HG02852 (cell line): ENCODE measurements around the gene PRRC2B.

Source experiments
- ATAC-seq: cut with Tn5 transposase; IDR thresholded peaks from one replicate; pipeline ENCODE4 v1.9.1; 2021; ENCODE audit warnings: mild to moderate bottlenecking, moderate library complexity; ENCODE audit not compliant: unreplicated experiment

The PRRC2B gene

GRCh38 chr9:131406563-131407436 lies 12.9 kb downstream of the PRRC2B start:
- ATAC-seq: no peak

- no peak for ATAC-seq
Observed at GRCh38 chr9:131407717-131408195, 13.9 kb downstream of the PRRC2B start.

GRCh38 chr9:131409458-131409992 lies 15.6 kb downstream of the PRRC2B start:
- no peak for ATAC-seq

- no peak for ATAC-seq
Observed at GRCh38 chr9:131410044-131410491, 16.2 kb downstream of the PRRC2B start.

- no peak for ATAC-seq
Observed at GRCh38 chr9:131411719-131412681, 18.1 kb downstream of the PRRC2B start.

- no peak for ATAC-seq
Observed at GRCh38 chr9:131416509-131416908, 22.6 kb downstream of the PRRC2B start.

- ATAC-seq: no peak
Observed at GRCh38 chr9:131417264-131418142, 23.6 kb downstream of the PRRC2B start.

- no peak for ATAC-seq
Observed at GRCh38 chr9:131418143-131419025, 24.5 kb downstream of the PRRC2B start.

- ATAC-seq: no peak
Observed at GRCh38 chr9:131419026-131419614, 25.2 kb downstream of the PRRC2B start.

- no peak for ATAC-seq
Observed at GRCh38 chr9:131419716-131420115, 25.8 kb downstream of the PRRC2B start.

GRCh38 chr9:131420980-131421624 lies 27.2 kb downstream of the PRRC2B start:
- ATAC-seq: no peak

GRCh38 chr9:131421691-131422090 lies 27.8 kb downstream of the PRRC2B start:
- ATAC-seq: no peak

GRCh38 chr9:131422241-131422792 lies 28.4 kb downstream of the PRRC2B start:
- ATAC-seq: no peak

- ATAC-seq: no peak
Observed at GRCh38 chr9:131423171-131423581, 29.3 kb downstream of the PRRC2B start.

- no peak for ATAC-seq
Observed at GRCh38 chr9:131426545-131426944, 32.7 kb downstream of the PRRC2B start.

GRCh38 chr9:131429121-131430012 lies 35.5 kb downstream of the PRRC2B start:
- ATAC-seq: no peak

- ATAC-seq: no peak
Observed at GRCh38 chr9:131432050-131432449, 38.2 kb downstream of the PRRC2B start.
